HG03520 (cell line): ENCODE data around the gene MTHFR.
A peak's percentile ranks its signal among the peaks of the same experiment; 100 is the strongest.

Experiments
- ATAC-seq: cut with Tn5 transposase; IDR thresholded peaks from one replicate; pipeline ENCODE4 v1.9.1; 2021; ENCODE audit warnings: mild to moderate bottlenecking, moderate library complexity; ENCODE audit not compliant: unreplicated experiment

Gene MTHFR

GRCh38 chr1:11805422-11806306, at the start of gene MTHFR, which contains the start of gene CLCN6:
MTHFR (minus strand) TSS chr1:11805964; CDS start chr1:11803116, 2,848 bp downstream.
CLCN6 (plus strand) TSS chr1:11806191; CDS start chr1:11806263, 72 bp downstream.
- peak; percentile 83 for ATAC-seq

- ATAC-seq, result no peak
These were observed 49.7 kb upstream of the MTHFR start for GRCh38 chr1:11855430-11855829.

- ATAC-seq, result no peak
These were observed 48.8 kb upstream of the MTHFR start for GRCh38 chr1:11854519-11854918.

DNA sequence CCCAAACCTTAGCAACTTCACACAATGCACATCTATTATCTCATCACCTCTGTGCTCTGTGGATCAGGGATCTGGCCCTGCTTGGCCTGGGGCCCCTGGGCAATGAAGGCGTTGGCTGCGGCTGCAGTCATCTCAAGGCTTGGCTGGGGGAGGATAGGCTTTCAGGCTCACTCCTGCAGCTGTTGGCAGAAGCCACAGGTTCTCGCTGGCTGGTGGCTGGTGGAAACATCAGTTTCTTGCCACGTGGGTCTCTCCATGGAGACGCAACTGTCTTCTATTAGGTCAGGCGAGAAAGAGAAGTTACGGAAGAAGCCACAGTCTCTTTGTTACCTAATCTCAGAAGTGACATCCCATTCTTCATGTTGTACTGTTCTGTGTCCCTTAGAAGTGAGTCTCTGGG, 45.4 kb upstream of the MTHFR start:
- ATAC-seq, result no peak

DNA sequence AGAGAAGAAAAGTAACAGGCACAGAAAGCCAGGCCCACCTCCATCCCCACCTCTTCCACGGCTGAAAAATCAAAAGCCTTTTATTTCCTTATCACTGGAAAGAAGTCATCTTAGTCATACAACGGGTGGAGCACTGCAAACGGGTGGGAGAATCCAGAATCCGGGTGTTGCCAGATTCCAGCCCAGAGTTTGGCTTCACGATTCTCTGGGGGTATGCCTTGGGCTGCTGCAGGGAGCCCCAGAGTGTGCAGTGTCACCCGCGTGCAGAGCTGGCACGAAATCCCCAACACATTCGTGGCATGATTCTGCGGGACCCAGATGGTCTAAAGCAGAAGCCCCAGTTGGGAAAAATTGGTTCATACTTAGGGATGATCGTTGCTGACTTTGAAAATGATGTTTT, 44.4 kb upstream of the MTHFR start:
- ATAC-seq, result no peak

DNA sequence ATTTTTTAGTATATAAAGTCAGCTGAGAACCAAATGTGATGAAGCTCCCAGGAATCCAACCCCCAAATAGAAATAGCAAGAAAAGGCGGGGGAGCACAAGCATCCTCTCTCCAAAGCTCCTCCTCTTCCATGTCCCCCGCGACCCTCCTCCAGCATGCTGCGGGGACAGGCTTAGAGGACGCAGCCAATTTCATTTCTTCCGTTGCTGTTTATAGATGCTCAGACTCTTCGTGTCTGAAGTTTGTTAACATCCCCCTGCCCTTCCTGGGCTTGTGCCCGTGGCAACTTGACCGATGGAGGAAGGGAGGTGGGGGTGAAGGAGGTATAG, 42.6 kb upstream of the MTHFR start:
- ATAC-seq, result no peak

GRCh38 chr1:11847667-11848372, 42.1 kb upstream of the MTHFR start, which contains the start of gene NPPA:
NPPA (minus strand) TSS chr1:11847783; CDS start chr1:11847684, 99 bp downstream.
- no peak for ATAC-seq

- ATAC-seq, result no peak
These were observed 40.0 kb upstream of the MTHFR start for GRCh38 chr1:11845641-11846335.

DNA sequence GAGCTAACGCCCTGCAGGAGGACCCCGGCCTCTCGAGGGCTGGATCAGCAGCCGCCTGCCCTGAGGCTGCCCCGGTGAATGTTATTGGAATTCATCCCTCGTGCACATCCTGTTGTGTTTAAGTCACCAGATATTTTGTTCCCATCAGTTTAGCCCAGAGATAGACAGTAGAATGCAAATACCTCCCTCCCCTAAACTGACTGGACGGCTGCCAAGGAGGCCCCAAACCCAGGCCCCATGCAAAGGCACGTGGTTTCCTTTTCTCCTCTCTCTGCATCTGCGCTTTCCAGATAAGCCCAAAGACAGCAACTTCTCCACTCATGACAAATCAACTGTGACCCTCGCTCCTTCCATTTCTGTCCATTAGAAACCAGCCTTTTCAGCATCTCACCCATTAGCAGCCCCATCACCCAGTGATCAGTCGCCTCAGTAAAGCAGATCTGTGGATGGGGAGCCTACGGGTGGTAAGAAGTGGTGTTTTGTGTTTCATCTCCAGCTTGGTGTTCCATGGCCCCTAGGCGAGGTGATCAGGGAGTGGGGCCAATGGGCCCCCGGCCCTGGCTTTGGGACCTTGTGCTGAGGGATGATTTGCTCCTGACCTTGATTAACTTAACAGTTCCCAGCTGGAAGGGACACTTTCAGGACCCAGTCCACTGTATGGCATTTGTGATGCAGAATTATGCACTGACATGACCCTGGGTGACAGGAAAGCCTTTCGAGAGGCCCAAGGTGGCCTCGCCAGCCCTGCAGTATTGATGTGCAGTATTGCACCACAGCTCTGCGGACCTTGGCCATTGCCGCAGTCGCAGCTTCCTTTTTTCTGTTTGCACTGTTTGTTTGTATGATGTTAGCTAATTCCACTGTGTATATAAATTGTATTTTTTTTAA, 36.6 kb upstream of the MTHFR start:
- no peak for ATAC-seq

DNA sequence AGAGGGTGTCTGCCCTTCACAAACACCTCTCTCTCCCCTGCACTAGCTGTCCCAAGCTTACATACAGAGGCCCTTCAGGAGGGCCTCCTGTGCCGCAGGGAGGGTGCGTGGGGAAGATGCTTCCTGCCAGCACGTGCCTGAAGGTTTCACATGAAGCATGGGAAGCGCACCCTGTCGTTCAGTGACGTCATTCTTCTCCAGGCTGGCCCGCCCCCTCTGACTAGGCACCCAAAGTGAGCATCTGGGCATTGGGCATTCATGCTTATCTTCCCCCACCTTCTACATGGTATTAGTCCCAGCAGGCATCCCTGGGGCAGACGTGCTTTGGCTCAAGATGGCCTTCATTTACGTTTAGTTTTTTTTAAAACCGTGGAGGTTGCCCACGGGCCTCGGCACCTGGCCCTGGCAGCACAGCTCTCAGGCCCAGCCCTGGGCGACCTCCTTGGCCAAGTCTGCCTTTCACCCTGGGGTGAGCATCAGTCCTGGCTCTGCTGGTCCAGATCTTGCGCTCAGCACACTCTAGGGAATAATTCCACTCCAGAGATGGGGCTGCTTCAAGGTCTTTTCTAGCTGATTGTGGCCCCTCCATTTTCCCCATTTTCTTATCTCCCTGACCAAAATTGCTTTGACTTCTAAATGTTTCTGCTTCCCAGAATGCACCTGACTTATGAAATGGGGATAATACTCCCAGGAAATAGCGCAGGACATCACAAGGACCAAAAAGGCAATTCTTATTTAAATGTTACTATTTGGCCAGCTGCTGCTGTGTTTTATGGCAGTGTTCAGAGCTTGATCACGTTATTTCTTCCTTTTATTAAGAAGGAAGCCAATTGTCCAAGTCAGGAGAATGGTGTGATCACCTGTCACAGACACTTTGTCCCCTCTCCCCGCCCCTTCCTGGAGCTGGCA, 35.7 kb upstream of the MTHFR start:
- no peak for ATAC-seq

DNA sequence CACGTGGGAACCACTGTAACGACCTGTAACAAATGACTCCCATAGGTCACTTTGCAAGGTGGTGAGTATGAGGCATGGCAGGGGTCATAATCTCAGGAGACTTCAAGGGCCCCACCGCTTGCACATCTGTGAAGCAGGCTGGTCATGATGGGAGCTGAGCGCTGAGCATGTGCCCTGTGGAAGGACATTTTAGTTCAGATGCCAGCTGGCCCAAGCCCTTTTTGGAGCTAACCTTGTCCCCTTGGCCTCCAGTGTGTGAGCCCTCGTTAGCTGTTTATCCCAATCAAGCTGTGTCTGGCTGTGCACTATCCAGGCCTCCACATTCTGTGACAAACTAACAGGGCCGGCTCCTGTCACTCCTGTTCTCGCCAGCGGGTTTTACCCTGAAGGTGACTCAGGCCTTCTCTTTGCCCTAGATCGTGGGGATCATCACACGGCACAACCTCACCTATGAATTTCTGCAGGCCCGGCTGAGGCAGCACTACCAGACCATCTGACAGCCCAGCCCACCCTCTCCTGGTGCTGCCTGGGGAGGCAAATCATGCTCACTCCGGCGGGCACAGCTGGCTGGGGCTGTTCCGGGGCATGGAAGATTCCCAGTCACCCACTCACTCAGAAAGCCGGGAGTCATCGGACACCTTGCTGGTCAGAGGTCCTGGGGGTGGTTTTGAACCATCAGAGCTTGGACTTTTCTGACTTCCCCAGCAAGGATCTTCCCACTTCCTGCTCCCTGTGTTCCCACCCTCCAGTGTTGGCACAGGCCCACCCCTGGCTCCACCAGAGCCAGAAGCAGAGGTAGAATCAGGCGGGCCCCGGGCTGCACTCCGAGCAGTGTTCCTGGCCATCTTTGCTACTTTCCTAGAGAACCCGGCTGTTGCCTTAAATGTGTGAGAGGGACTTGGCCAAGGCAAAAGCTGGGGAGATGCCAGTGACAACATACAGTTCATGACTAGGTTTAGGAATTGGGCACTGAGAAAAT, 34.3 kb upstream of the MTHFR start:
- no peak for ATAC-seq

GRCh38 chr1:11838349-11839272, 32.8 kb upstream of the MTHFR start:
- ATAC-seq, result no peak

- ATAC-seq, result no peak
These were observed 32.1 kb upstream of the MTHFR start for GRCh38 chr1:11837767-11838348.

DNA sequence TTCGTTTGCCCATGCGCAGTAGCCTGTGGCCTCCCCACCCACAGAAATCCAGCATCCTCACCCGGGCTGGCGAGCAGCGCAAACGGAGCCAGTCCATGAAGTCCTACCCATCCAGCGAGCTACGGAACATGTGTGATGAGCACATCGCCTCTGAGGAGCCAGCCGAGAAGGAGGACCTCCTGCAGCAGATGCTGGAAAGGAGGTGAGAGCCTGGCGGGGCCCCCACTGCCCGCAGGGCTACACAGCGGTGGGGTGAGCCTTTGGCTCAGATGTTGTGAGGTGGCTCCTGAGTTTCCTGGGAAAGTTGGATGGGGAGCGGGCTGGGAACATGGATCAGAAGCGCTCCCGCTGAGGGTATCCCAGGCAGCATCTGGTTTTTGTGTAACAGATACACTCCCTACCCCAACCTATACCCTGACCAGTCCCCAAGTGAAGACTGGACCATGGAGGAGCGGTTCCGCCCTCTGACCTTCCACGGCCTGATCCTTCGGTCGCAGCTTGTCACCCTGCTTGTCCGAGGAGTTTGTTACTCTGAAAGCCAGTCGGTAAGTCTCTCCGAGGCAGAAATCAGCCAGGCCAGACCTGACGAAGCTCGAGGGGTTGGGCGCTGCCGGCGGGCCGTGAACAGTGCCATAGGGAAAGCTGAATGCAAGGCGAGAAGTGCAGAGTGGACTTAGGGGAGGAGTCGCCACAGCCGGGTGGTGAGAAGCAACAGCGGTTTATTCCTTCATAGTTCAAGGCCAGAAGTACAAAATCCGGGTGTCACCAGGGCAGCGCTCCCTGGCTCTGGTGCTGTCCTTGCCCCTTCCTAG, 31.4 kb upstream of the MTHFR start:
- no peak for ATAC-seq

DNA sequence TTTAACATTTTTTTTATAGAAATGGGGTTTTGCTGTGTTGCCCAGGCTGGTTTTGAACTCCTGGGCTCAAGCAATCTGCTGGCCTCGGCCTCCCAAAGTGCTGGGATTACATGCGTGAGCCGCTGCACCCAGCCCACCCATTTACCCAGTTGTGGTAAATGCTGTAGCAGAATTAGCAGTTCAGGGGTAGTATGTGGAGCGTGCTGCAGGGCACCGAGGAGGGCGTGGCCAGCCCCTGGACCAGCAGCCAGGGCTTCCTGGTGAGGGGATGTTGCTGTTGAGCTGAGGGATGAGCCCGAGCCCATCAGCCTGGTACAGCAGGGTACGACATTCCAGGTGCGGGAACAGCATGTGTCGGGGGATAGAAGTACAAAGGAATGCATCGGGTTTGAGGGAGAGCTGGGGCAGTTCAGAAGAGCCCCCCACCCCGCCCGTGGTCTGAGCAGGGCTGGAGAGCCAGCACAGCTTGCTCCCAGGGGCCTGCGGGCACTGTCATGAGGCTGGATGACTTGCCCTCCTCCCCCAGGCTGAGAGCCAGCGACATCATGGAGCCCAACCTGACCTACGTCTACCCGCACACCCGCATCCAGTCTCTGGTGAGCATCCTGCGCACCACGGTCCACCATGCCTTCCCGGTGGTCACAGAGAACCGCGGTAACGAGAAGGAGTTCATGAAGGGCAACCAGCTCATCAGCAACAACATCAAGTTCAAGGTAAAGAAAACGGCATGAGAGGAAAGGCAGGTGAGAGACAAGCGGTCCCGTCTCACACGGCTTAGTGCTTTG, 29.9 kb upstream of the MTHFR start:
- ATAC-seq, result no peak
